HUDEP-2 (cell line): ENCODE data around the gene CEBPB.
"Not testable (repeated sequence)": the region's sequence is repeated elsewhere in the genome, so short reads cannot be mapped to it uniquely, and the experiment has no call there.

ENCODE experiments used
- DNase-seq, 76 experiments: peaks; one replicate each; lab custom pipeline; 2025; ENCODE audit not compliant: unreplicated experiment in 76 of 76; lab: John Stamatoyannopoulos, UW

CEBPB gene

DNA sequence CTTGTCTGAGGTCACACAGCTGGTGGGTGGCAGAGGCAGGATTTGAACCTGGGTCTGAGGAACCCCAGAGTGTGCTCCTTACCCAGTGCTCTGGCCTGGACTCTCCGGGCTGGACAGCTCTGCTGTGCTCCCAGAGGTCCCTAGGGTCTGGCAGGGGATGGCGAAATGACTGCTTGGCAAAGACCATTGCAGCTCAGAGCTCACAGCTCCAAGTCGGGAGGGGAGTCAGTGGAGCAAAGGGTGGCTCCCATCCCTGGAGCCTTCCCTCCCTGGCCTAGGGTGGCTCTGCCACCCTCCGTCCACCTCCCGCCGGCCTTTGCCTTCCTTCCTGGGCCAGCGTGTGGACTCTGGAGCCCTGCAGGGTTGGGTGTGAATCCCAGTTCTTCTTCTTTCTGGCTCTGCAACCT, 17.5 kb downstream of the CEBPB start:
- DNase-seq: no peak

DNA sequence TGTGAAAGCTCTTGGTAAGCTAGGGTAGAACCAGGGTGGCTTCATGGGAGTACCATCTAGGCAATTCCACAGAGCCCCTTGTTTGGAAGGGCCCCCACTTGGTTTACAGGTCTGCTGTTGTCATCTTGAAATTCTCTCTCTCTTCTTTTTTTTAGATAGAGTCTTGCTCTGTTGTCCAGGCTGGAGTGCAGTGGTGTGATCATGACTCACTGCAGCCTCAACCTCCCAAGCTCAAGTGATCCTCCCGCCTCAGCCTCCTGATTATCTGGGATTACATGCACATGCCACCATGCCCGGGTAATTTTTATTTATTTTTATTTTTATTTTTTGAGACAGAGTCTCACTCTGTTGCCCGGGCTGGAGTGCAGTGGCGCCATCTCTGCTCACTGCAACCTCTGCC, 18.2 kb downstream of the CEBPB start:
- DNase-seq: not testable (repeated sequence)

DNA sequence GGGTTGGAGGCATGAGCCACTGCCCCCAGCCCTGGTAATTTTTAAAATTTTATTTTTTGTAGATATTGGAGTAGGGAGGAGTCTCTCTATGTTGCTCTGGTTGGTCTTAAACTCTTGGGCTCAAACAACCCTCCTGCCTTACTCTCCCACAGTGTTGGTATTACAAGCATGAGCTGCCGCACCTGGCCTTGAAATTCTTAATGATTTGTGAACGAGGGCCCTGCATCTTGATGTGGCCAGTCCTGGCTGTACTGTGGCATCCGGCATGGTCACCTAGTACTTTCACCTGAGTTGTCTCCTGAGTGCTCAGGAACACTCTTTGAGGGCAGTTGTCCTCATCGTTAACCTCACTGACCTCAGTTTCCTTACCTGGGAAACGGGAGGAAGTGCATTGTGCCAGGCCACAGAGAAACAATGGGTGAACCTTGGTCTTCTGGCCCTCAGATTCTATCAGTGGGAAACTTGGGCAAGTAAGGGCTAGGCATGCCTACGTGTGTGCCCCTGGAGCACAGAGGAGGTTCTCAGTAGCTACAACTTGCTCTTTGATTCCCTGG, 19.5 kb downstream of the CEBPB start:
- DNase-seq: no peak

DNA sequence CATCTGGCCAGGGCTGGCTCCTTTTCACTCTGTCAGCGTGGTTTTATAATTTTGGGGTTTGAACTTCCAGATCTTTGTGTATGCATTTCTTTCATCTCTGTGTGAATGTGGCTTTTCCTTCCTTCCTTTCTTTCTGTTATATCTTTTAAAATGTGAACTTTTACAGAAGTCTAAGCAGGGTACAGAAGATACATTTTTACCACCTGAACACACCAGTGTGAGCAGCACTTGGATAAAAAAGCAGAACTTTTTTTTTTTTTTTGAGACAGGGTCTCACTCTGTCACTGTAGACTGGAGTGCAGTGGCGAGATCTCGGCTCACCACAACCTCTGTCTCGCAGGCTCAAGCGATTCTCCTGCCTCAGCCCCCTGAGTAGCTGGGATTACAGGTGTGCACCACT, 20.5 kb downstream of the CEBPB start:
- DNase-seq: no peak

DNA sequence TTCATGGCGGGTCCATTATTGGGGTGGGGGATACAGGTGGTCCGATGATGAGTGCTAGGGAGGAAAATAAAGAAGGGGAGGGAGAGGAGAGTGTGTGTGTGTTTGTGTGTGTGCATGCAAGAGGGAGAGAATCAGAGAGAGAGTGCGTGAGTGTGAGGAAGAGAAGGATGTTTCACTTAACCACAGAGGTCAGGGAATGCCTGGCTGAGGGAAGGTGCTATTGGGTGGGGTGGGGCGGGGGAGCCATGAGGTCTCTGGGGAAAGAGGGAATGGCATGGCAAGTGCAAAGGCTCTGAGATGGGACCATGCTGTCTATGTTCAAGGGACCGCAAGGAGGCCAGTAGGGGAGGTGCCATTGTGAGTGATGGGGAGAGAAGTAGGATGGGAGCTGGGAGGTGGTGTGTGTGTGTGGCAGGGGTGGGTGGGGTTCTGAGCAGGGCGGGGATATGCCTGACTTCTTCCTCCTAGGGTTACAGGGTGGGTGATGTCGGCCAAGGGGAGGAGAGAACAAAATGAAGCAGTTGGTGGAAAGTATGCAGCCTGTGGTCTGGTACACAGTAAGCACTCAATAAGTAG, 23.0 kb downstream of the CEBPB start:
- no peak for DNase-seq

DNA sequence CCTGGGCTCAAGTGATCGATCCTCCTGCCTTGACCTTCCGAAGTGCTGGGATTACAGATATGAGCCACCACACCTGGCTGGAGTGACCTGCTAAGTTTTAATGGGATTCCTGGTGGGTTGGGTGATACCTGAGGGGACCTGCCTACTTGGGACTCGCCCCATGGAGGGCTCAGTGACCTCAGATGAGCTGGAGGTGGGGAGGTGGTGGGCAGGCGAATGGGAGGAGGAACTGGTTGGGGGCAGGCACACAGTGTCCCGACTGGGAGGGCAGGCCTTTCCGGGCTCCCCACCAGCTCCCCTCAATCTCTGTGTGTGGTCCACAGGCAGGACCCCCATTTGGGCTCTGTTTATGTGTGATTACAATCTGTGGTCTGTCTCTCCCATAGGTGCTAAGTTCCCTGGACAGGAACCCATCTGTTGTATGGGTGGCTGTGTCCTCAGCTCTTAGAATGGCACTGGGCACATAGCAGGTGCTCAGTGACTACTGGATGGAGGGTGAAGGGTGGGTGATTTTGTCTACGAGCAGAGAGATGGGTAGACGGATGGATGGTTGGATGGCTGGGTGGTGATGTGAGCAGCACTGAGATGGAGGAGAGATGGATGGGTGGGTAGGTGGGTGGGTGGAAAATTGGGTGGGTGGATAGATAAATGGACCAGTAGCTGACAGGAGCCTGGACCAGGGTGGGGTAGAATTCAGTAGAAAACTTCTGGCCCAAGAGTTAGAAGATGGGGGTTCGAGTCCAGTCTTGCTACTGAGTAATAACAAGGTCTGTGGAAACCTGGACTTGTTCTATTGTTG, 23.8 kb downstream of the CEBPB start:
- no peak for DNase-seq

DNA sequence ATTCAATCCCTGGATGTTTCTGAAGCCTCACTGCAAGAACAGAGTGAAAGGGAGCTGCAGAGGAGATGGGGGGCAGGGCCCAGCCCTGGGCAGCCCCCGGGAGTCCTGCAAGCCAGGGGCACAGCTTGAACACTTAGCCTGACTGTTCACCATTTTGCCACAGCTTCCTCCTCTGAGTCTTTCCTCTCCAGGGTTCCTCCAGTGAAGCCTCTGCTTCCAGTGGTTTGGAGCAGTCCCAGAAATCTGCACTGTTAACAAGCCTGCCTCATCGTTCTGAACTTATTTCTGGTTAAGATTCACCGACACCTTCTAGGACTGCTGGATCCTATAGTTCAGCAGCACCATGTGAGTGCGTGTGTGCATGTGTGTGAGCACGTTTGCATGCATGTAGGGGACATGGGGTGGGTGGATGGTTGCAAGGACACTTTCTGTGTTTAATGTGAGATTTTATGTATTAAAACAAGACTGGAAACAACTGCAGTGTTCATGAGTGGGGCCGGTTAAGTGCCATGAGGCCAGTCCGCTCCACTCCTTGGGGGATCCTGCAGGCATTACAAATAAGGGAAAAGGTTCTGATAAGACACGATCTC, 24.6 kb downstream of the CEBPB start:
- no peak for DNase-seq

DNA sequence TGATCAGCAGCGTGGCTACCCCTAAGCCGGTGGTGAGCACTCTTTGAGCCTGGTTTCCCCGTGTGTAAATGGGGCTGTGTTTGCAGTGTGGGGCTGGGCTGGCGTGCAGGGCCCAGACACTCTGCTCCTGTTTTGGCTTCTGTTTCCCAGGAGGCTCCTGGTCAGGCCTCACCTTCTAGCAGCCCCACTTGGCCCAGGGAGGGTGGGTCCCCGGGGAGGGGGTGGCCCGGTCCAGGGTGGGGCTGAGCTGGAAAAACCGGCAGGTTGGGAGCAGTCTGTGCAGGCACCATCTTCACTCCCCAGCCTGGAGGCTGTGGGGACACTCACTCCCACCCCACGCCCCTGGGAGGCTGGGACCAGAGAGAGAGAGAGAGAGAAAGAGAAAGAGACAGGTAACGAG, 25.3 kb downstream of the CEBPB start:
- DNase-seq: no peak

DNA sequence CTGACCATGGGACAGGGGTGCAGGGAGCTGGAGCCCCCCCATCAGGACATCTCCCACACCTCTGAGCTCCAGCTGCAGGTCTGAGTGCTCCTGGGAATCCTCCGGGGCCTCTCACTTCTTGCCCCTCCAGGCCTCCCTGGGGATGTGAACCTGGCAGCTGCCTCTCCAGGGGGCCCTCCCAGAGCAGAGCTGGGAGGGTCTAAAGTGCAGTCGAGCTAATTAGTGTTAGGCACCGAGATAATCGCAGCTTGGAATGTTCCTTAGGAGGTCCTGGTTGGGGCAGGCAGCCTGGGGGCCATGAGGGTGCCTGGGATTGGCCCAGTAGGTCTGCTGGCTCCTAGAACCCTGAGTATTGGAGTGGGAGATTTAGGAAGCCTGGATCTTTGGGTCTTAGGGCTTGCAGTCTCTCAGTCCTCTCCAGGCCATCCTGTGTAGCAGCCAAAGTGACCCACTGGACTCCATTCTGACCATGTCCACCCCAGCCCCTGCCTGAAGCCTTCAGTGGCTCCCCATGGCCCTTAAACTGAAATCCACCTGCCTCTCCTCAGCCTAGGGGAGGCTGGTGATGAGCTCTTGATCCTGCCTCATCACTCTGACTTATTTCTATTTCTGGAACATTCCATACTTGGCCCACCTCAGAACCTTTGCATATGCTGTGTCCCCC, 26.0 kb downstream of the CEBPB start:
- no peak for DNase-seq

DNA sequence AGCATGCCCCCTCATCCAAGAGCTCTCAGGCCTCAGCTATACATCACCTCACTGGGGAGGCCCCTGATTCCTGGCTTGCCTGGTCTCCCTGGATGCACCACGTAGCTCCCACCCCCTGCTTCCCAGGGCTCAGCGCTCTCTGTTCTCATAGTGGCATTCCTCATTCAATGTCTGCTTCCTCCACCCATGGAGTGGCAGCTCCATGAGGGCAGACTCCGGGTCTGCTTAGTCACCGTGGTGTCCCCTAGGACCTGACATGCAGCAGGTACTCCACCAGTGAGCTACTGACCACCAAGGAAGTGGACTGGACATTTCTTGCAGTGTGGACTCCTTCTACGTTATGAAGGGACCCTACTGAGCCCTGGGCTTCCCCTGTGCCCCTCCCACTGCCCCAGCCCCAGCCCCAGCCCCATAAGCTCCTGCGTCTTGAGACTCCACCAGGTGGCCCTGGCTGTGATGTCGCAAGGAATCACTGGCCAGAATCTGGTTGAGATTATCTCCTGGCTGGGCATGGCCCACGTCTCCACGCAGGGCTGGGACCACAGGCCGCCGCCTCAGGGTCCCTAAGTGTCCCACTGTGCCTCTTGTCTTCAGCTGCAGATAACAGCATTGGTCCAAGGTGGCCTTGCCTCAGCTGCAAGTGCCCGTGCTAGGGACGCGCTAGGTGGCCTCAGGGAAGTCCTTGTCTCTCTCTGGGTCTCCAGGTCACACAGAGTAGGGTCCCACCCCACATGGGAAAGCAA, 26.7 kb downstream of the CEBPB start:
- no peak for DNase-seq

DNA sequence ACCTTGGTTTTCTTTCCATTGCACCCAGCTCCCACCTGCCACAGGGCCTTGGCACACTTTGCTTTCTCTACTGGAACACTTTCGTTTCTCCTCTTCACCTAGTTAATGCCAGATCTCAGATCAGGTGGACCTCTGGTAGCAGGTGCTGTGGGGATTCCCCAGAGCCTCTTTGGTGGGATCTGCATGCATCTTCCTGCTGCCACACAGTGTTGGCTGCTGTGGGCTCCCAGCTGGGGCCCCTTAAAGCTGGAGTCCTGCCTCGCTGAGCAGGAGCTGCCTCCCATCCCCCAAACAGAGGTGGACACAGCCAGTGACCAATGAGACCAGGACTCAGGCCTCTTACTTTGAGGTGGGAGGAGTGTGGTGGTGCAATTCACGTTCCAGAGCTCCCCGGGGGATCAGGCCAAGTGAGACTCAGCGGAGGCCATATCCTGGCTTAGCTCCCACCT, 28.4 kb downstream of the CEBPB start:
- DNase-seq: no peak

DNA sequence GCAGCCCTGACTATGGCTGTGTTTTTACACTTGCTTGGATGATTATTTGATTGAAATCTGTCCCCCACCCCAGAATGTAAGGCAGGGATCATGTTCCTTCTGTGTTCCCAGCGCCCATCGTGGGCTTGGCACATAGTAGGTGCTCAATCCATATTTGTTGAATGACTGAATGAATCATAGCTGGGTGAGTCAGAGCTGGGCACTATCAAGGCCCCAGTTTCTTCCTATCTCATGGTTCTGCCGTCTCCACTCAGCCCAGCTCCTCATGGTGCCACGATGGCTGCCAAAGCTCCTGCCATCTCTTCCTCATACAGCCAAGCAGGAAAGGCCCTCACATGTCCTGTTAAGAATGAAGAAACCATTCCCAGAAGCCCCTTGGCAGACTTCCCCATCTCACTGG, 29.0 kb downstream of the CEBPB start:
- DNase-seq: no peak

DNA sequence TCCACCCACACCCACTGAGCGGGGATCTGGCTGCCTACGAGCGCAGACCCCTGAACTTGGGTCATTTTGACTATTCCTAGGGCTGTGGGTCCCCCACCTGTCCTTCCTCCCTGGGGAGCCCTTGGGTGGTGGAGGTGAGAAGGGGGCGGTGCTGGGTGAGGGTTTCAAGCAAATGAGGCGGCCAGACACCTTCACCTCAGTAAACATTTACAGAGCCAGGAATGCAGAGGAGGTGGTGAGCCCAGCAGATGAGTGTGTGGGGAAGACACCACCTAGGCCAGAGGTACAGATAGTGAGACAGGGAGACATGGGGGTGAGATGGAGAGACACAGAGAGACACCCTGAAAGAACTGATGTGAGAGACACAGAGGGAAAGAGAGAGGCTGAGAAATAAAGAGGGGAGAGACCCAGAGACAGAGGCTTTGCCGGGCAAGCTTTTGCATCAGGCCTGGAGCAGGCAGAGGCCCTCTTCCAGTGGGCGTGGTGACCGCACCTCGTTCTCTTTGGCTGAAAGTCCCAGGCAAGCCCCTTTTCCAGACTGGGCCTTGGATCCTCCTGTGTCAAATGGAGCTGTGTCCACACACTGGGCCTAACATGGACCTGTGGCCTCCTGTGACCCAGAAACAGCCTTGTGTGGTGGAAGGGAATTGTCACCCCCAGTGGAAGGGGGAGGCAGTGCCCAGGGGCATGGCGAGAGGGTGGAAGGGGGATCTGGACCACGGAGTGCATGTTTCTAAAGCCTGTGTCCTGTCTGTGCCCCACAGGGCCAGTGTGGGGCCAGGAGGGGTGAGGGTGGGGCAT, 29.7 kb downstream of the CEBPB start:
- no peak for DNase-seq

DNA sequence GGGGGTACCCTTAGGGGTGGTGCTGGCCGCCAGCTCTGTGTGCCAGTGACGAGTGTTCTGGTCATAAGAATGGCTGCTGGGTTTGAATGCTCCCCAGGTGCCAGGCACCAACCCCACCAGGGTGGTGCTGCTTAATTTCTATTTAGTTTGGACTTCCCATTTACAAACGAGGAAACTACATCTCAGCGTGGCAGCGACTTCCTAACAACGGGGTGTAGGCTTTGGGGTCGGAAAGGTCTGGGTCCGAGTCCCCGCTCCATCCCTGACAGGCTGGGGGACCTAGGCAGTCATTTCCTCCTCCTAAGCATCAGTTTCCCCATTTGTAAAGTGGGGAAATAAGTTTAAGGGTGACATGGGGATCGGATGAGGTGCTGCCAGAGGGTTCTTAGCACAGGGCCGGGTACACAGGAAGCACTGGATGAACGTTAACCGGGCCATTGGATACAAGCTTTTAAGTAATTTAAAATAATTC, 30.3 kb downstream of the CEBPB start:
- no peak for DNase-seq

DNA sequence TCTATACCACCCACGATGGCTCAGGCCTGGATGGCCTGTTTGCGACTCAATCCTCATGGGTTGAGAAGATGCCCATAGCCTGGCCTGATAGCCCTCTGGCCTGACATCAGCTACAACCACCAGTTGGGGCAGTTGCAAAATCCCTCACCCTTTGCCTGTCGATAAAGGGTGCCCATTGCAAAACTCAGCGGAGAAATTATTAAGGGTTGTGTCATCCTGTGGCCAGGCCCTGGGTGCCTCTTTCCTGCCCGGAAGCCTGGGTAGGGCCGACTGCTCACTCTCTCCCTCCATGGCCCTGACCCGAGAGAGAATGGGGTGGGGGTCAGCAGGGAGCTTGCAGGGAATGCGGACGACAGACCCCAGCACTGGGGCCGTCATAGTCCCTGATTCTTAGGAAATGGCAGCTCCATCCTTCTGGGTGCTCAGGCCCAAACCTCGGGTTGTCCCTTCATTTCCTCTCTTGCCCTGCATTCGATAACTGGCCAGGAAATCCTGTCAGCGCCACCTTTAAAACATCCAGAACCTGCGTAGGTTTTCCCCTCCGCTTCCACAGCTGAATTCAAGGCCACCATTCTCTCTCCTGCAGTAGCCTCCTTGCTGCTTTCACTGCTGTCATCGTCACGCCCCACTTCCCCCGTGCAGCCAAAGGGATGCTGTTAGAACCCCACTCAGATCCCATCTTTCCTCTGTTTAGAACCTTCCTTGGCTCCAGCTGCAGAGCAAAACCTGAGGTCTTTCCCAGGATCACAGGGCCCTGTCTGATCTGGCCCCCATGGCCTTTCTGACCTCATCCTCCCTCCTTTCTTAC, 31.1 kb downstream of the CEBPB start:
- no peak for DNase-seq

DNA sequence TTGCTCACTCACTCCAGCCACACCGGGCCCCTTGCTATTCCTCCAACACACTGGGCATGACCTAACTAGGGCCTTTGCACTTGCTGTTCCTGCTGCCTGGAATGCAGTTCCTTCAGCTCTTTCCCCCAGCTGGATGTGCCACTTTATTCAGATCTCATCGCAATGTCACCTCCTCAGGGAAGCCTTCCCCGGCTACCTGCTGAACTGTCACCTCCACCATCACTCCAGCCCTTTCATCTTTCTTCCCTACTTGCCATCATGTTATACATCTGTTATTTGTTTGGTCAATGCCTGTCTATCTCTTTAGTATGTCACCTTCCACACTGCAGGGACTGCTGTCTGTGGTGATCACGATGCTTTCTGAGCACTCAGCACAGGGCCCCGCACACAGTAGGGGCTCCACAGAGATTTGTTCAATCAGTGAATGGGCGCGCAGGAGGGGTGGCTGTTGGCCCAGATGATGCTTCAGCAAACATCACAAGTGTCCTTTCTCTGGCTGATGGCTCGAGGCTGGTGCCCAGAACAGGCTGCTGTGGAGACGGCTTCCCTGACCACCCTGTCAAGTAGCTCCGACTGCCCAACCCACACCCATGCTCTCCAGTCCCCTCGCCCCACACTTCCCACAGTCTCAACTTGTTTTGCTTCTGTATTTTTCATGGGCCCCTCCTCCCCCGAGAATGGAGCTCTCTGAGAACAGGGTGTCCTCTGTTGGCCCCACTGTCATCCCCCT, 31.8 kb downstream of the CEBPB start:
- DNase-seq: no peak

DNA sequence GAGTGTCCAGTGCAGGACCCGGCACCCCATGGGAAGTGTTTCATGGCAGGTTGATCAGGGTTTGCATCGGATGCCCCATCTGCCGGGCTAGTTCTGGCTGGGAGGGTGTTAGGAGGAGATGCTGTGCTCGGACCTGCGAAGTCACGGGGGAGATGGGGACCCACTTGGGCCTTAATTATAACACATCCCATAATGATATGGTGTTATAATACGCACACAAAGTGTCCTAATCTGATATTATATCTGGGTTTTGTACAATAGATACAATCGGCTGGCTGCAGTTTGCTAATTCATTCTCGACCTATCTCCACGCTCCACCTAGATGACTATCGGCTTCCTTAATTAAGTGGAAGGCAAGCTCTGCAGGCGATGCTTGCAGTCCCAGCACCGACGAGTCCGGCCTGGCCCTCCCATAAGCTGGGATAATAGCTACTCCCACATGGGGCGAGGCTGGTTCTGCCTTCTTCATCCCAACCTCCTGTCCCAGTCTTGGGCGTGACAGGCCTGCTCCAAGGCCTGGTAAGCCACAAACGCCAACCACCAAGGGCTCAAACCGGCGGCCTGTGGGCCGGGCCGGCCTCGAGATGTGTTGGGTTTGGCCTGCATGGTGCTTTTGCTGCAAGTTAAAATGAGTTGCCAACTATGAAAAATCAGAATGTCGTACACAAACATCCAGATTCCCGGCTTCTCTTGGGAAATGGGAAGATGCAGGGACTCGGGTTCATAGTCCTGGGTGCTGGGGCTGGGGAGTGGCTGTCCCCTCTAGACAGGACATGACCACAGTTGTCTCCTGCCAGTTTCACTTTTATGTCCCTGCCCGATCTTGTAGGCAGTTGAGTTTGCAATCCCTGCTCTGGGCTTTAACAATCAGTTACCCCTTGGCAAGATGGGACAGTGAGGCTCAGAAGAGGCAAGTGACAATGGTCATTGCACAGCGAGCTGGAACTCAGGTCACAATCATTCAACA, 32.7 kb downstream of the CEBPB start:
- no peak for DNase-seq
